ENCODE measurements around the gene C17orf107.

DNA sequence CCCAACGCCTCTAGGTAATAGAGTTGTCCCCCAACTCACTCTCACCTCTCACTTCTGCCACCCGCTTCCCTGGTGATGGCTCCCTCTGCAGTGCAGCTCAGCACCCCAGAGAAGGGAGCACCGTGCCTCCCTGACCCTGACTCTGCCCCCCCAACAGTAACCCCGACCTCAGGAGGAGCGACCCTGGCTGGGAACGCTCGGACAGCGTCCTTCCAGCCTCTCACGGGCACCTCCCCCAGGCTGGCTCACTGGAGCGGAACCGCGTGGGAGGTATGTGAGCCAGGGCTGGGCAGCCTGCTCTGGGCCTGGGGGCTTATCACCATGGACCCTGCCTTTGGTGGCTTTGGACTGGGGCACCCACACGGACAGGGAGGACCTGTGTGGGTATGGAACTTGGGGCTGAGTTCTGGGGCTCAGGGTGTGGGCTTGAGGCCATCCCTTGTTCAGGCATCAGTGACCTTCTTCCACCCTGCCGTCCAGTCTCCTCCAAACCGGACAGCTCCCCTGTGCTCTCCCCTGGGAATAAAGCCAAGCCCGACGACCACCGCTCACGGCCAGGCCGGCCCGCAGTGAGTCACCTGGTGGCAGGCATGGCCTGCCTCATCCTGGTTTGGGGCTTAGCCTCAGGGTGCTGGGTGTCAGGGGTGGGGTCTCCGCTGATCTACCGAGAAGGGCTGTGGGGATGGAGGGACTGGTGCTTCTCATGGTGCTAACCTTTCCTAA is 6.7 kb upstream of the C17orf107 start:
- TF ChIP-seq REST (IDR thresholded peaks at IDR 0.05; ENCODE audit: low read depth, low read length) (no peak), NFIC (IDR thresholded peaks at IDR 0.05; ENCODE audit: borderline replicate concordance) (no peak), USF2 (IDR thresholded peaks at IDR 0.05; ENCODE audit: borderline replicate concordance, low read depth, low read length) (no peak), POLR2AphosphoS5 (IDR thresholded peaks at IDR 0.05; ENCODE audit: low read depth, low read length) (no peak)
- TF ChIP-seq, protein P1, sequence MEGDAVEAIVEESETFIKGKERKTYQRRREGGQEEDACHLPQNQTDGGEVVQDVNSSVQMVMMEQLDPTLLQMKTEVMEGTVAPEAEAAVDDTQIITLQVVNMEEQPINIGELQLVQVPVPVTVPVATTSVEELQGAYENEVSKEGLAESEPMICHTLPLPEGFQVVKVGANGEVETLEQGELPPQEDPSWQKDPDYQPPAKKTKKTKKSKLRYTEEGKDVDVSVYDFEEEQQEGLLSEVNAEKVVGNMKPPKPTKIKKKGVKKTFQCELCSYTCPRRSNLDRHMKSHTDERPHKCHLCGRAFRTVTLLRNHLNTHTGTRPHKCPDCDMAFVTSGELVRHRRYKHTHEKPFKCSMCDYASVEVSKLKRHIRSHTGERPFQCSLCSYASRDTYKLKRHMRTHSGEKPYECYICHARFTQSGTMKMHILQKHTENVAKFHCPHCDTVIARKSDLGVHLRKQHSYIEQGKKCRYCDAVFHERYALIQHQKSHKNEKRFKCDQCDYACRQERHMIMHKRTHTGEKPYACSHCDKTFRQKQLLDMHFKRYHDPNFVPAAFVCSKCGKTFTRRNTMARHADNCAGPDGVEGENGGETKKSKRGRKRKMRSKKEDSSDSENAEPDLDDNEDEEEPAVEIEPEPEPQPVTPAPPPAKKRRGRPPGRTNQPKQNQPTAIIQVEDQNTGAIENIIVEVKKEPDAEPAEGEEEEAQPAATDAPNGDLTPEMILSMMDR (IDR thresholded peaks at IDR 0.05), result no peak
